Right renal pelvis (tissue), 4 donors: ENCODE results near the gene CHST10. TPM values are rescaled to one million over a fixed set of nuclear protein-coding genes. Genes with fewer than 3 reads are reported as not detected.
"Not testable (repeated sequence)": the region's sequence is repeated elsewhere in the genome, so short reads cannot be mapped to it uniquely, and the experiment has no call there.

Experiments used
- DNase-seq, 4 donors: peaks; one replicate each; pipeline ENCODE4 v3.0.0-alpha.2; 2013; ENCODE audit warnings: low read depth in 4 of 4, low spot score in 3 of 4, missing footprints in 1 of 4
- polyA plus RNA-seq, 4 donors: library from polyadenylated mRNA; unstranded; fragments of 120-200 nt; gene quantifications; one replicate each; pipeline ENCODE4 v1.2.1, GENCODE V29; 2013; ENCODE audit not compliant: insufficient read length in 4 of 4

Gene CHST10
- polyA plus RNA-seq, 4 donors = 21.4 to 23.8 (median 22.6) TPM

DNA sequence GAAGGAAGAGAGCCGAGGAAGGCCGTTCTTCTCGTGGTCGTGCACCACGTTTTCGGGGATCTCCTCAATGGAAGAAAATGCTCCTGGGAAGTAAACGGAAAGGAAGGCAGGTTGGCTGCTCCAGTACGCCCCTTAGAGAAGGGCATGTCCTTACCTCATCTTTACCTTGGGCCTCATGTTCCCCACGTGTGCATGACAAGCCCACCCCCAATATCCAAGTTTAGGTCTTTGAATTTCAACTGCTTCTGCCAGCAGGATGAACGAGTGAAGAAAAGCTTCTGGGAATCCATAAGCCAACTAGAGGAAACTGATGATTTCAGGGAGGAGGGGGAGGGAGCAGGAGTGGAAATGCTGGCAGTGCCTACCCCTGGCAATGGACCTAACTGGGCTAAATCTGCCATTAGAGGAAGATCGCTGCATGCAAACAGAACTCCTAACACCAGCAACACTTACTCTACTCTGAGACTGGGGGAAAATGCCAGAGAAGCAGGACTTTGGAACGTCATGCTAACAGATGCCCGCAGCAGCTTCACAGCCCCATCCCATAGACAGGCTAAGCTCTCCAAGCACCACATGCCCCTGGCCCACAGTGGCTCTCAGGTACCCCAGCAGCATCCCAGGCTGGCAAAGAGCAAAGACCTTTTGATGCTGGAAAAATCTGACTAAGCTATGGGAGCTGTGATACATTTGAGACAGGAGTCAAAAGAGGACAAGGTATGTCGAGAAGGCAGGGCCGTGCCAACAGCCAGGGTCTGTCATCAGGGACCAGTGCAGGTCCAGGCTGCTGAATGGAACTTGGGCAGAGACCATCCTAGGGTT, 21.7 kb downstream of the CHST10 start:
- no peak for DNase-seq

DNA sequence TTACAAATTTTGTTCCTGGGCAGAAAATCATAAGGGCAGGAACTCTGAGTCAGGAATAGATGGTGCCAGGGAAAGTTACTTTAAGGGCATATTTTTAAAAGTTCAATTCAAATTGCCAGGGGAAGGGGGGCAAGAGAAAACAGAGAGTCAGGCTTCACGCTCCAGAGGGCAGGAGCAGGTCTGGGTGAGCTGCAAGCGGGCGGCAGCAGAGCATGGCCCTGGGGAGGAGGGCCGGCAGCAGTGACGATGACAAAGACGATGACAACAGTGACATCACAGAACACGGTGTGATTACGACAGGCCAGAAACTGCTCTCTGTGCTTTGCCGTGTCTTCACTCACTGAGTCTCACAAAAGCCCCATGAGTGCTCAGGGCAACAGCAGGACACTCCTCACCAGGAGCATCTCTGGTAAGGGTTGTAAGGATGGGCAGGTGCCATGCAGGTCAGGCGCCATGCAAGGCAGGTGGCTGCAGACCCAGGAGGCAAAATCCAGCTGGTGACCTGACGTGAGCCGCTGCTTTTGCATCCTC, 23.3 kb downstream of the CHST10 start:
- no peak for DNase-seq

DNA sequence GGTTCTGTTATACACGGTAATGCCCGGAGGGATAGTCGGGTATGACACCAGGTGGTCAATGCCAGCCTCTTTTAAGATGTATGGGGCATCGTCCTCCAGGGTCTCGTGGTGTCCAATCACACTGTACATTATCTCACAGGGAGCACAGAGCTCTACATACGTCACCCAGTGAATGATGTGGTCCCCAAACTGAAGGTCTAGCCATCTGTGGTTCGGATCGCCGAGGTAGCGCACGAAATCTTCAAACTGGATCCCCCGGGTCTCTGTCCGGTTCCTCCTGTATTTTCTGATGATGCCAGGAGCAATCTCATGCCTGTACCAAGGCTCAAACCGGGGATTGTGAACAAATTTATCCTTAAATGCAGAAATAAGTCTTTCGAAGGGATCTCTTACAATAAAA, 24.1 kb downstream of the CHST10 start:
- DNase-seq = no peak

DNA sequence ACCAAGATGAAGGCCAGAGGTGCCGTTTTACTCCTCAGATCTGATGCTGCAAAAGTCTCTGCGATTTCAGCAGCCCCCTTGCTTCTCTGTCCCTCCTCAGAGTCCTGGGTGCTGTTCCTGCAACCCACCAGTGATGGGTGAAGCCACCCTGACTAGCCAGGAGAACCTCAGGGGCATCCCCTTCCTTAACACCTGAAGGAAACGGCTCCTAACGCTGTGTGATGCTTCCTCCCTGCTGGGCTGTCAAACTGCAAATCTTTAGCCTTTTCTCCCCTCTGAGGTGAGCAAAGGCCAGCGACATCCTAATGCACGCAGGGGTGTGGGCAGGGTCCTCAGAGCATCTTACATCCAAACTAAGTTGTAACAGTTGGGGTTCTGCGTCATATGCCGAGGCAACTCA, 24.8 kb downstream of the CHST10 start:
- no peak for DNase-seq

DNA sequence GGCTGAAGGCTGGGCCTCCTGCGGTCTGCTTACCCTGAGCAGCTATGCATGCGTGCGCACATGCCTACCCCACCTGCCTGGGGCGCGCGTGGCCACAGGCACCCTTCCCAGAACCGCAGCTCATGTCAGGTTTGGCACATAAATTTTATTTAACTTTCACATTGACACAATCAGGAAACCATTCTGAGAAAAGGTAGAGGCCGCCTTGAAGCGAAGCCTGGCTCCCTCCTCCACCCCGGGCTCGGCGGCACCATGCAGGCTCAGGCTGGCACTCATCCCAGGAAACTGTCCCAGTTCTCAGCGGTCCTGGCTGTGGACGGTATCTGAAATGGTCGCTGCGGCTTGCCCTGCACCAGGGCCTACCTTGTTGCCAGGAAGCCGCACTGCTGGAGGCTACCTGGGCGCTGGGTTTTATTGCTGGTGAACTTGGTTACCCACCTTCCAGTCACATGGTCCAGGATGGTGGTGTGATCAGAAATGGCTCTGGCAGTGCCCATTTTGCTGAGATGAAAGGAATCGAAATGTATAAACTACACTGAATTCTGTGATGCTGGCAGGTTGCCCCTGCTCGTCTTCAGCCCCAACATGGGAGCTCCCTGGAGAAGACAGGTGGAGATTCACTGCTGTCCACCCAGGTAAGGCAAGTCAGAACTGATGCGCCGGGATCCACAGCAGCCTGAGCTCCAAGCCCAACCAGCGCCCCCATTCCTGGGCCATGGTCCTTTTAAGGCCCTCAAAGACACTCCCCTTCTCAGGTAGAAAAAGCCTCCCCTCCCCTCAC, 25.5 kb downstream of the CHST10 start:
- no peak for DNase-seq

DNA sequence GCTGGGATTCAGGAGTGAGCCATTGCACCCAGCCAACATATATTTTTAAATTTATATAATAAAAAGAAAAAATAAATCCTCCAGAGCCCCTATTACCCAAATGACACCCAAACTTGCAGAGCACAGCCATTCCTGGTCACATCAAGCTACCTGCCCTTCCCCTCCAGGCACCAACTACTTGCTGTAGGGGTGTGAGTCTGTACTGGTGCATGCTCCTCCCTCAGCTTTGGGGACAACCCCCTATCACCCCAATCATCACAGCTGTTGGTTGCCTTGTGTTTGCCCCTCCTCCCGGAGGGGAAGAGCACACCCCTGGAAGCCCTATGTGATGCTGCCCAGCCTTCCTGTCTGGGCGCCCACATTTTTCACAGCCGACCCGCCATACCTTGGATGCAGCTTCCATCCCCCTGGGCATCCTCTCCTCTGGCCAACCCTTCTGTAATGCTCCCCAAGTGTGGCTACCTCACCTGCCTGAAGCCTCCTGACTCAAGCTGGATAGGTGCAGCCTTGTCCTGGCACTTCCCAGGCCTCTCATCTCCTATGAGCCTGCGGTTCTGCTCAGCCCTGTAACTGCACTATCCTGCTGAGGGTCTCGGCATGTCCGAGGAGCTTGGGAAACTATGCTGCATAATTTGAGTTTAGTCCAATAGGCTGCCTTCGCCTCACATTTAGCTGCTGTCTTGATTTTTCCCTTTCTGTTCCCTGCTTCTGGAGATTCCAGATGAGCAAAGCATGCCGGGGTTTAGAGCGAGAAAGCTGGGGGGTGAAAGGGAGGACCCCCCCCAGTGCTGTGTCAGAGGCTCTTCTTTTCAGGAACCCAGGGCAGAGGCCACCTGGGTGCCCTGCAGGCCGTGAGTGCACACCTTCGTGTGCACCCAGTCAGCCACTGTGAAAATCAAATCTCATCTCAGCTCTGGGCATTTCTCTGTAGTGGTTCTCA, 27.2 kb downstream of the CHST10 start:
- DNase-seq = no peak

DNA sequence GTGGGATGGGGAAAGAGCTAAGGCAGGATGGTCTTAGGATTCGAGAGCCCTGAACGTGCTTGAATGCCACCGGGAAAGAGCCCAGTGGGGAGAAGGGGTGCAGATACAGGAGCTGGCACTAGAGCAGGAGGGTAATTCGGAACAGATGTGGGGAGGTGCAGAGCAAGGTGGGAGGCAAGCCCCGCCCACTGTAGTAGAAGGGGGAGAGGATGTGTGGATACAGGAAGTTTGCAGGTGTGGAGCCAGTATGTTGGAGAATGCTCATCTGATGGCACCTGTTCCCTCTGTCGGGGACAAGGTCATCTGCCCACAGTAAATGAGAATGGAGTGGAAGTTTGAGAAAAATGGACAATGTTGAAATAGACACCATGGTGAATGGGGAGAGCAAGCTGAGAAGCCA, 28.8 kb downstream of the CHST10 start:
- no peak for DNase-seq

DNA sequence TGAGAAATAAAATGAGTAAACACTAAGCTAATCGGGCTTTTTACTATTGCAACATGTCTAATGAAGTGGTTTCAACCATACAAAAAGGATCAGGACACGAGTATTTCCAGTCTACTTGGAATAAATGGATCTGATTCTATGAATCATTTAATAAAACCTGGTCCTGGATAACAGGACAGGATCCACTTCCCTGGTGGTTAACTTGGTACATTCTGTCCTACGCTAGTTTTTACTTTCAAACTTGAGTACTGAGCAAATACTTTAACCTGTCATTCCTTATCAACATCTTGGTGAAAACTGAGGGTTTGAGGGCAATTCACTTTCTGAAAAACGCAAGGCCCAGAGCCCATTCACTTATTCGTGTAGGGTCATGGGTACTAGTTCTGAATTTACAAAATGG, 33.5 kb downstream of the CHST10 start:
- DNase-seq = no peak

DNA sequence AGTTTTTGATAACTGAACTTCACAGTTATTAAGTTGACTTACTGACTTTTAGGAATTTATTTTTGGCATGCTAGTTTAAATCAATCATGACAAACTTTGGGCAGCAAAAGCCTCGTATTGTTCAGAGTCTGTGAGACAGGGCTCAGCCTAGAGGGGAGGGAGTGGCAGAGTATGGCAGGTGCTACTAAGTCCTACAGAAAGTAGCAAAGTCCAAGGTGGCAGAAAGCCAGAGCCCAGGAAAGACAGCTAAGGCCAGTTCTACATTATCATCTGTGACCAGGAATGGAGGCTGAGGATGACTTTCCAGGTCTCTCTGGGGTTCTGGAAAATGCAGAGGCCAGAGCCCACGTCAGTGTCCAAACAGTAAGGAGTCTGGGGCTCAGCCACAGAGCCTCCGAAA, 34.2 kb downstream of the CHST10 start:
- DNase-seq = no peak

DNA sequence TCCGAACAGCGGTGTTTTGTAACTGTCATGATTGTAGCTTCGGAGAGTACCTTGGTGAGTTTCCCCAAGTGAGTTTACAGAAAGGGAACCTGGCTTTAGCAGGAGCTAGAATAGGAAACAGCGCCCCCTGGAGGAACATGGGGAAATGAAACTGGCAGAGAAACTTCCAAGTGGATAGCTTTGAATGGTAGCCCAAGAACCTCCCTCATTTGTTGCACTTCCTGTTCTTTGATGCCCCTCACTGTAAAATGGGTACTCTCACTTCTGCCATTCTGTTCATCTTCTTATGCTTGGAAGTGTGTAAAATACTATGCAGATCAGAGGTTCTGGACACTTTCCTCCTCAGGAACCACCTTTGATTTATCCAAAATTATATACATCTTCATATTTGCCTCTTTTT, 36.2 kb downstream of the CHST10 start:
- DNase-seq = peak; percentile 57 to 78 (median 66)

DNA sequence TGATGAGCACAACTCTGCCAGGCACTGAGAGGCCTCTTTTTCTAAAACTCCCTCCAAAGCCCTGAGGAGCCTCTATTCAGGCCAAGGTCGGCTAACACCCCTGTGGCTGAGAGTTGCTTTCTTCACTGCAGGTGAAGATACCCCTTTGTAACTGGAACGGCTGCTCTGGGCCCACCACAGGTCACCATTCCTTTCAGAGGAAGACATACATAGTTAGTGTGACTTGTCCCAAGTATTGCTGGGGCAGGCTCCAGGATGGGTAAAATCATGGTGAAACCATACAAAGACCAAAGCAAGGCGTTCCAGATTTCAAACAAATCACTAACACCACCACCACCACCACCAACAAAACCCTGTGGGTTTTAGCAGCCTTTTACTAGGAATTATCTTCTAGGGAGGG, 36.8 kb downstream of the CHST10 start:
- DNase-seq = no peak

DNA sequence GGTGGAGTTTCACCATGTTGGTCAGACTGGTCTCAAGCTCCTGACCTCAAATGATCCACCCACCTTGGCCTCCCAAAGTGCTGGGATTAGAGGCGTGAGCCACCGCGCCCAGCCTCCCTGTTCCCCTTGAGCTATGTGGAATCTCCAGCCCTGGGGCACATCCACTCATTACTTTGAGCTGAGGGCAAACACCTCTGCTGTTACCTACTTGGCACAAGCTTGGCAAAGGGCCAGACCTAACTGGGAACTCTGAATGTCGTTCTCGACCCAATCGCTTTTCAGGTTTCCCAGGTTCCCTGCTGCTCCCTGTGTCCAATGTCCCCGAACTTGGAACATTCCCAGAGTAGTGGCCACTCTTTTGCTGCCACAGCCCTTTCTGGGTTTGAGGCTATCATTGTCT, 40.6 kb downstream of the CHST10 start:
- no peak for DNase-seq

DNA sequence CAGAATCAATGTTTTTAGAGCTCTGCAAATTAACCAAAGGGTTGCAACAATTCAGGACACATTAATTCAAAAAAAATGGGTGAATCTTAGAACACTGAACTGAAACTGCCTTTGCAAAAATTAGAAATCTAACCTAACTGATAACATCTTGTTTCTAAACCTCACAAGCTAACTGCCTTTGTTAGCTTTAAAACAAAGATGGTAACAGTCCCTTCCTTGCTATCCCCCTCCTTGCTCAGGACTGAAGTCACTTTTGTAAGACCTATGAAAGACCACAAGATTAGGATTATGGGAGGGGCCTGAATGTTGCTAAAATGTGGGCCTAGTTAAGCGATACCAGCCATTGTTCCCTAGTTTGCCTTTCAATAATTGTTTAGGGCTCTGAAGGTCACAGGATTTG, 50.3 kb downstream of the CHST10 start:
- no peak for DNase-seq

DNA sequence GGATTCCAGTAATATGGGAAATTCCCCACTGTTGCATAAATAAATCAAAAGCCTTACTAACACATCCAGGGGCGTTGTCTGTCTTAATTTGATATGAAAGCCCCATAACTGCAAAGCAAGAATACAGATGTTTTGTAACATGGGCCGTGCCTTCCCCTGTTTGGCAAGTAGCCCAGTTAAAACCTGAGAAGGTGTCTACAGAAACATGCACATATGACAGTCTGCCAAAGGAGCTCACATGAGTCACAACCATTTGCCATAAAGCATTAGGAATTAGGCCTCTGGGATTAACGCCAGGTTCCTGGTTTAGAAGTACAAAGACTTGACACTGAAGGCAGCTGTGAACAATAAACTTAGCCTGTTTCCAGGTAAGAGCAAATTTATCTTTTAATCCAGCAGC, 52.0 kb downstream of the CHST10 start:
- DNase-seq = no peak

DNA sequence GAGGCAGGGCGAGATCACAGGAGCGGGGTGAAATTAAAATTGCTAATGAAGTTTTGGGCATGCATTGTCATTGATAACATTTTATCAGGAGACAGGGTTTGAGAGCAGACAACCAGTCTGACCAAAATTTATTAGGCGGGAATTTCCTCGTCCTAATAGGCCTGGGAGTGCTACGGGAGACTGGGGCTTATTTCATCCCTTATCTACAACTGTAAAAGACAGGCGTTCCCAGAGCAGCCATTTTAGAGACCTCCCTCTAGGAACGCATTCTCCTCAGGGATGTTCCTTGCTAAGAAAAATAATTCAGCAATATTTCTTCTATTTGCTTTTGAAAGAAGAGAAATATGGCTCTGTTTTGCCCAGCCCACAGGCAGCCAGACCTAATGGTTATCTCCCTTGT, 55.2 kb downstream of the CHST10 start:
- not testable (repeated sequence) for DNase-seq

DNA sequence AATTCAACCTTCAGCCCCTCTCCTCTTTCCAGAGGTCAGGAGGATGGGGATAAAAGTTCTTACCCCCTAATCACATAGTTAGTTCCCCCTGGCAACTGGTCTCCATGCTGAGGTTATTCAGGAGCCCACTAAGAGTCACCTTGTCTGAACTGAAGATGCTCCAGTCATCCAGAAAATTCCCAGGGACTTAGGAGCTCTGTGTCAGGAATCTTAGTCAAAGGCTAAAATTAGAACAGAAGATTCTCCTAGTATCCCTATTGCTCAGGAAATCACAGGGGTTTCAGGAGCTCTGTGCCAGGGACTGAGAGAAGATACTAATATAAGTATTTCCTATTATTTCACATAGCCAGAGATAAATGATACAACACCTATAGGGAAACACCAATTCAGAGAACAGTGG, 57.9 kb downstream of the CHST10 start:
- no peak for DNase-seq

DNA sequence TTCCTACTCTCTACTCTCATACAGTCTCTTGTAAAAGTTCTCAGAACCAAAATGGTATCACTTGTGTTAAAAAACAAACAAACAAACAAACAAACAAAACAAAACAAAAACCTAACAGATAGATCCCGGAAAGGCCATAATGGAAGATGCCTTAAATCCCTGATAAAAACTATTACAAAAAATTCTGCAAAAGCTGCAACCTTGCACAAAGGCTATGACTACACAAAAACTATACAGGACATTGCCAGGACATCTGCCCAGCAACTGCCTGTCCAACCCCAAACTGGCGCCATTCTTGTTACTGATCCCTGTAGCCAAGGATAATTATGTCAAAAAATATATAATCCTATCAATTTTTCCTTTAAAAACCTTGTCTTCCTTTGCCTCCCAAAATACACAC, 58.9 kb downstream of the CHST10 start:
- DNase-seq = no peak

DNA sequence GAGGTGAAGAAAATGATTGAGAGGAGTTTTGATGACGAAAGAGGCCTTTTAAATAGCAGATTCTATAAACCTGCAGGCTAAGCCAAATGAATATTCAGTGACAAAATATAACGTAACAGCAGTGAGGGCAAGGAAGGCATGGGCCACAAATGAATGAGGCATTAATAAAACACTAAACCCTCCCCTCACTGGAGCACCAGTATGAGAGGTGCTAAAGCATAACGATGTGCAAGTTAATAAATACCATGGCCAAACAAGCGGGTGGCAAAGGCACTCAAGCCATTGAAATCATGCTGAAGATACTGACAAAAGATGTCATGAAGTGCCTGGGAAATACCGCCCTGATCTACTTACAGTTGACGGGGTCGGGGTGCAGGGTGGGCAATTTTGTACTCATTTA, 64.9 kb downstream of the CHST10 start:
- DNase-seq = peak in 1 of 4 donors; percentile 12

DNA sequence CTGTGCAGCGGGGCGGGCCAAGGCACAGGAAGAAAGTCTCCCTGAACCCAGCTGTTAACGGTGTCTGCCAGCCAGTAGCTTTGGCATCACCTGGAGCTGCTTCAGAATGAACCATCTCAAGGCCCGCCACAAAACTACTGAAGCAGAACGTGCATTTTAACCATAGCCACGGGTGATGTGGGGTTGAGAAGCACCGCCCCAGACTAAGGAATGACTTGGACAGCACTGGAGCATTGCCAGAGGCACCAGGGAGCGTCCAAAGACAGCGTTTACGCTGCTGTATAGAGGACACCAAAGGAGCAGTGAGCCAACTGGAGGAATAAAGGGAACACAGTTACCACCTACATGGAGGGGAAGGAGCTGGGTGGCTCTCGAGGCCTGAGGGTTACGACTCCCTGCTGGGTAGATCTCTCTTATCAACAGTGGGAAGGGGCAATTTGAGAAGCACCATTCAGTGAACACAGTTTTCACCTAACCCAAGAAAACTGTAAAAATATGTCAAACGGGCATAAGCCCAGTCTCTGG, 66.7 kb downstream of the CHST10 start:
- no peak for DNase-seq

DNA sequence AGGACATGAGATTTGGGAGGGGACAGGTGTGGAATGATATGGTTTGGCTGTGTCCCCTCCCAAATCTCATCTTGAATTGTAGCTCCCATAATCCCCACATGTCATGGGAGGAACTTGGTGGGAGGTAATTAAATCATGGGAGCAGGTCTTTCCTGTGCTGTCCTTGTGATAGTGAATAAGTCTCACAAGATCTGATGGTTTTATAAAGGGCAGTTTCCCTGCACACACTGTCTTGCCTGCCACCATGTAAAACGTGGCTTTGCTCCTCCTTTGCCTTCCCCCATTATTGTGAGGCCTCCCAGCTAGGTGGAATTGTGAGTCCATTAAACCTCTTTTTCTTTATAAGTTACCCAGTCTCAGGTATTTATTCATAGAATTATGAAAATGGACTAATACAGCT, 72.3 kb downstream of the CHST10 start:
- not testable (repeated sequence) for DNase-seq
